Epidermal melanocyte (primary cell): ENCODE results near the gene WDR62.

Source experiments
- DNase-seq: peaks from one replicate; pipeline ENCODE4 v3.0.0; 2011; ENCODE audit warnings: low spot score; ENCODE audit not compliant: insufficient read length

WDR62 gene

DNA sequence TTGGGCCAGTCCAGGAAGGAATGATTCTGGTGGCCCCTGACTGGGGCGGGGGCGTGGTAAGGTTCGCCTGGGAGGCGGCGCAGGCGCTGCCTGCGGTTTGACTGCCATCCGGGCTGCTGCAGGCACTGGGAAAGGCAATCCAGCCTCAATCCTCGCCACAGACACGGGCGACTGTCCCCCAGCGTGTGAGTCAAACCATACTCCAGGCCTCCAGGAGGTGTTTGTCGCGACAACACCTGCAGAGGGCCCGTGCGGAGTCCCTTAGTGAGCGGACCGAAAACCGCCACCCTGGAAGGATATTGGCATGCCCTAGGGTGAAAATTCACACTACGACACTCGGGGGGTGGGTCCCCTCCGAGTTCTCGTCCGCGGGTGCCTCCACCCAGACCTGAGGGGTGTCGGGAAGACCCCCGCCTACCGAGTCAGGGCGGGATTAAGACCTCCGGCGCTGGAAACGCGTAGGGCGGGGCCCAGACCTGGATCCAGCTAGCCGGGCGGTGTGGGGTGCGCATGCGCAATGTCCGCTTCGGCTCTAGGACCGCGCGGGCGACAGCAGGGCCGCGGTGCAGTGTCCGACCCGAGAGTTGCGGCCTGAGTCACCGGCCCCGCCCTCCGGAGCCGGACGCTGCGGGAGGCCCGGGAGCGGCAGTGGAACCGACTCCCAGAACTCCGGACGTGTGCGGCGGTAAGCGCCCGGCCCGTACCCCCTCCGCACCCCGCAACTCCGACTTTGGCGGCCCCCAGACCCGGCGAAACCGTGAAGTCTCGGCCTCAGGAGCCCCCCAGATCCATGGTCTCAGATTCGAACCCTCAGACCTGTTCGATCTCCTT, 85.0 kb downstream of the WDR62 start, which contains the start of gene CAPNS1:
Gene CAPNS1 (plus strand): TSS at position 594 of the 831 bp plus-strand sequence. CDS start 946 bp downstream, outside the sequence.
- peak; percentile 96 for DNase-seq

DNA sequence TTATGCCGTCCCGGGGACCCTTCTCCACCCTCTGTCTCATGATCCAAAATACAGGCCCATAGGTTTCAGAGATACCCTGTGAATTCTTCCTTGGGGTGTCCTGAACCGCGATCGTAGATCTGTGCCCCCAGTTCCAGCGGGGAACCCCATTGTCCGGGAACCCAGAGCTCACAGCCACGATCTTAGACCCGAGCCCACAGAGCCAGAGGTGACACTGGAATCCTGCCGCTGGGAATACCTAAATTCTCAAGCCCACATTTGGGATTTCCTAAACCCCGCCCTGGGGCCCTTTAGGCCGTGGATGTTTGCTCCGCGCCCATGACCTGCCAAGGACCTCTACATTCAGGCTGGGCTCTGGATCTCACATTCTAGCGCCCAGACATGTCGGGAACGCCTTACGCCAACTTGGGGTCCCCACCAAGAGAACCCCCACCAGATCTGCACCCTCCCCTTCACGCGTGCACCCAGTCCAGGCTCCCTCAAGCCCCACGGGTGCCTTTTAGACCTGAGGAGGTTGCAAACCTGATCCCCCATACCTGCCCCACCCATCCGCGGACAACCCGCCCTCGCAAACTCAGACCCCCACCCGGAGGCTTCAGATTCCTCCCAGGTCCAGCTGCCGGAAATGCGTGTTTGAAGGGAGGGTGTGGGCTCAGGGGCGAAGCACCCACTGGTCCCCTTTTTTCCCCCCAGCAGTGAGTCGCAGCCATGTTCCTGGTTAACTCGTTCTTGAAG, 85.8 kb downstream of the WDR62 start:
- DNase-seq: peak; percentile 45

DNA sequence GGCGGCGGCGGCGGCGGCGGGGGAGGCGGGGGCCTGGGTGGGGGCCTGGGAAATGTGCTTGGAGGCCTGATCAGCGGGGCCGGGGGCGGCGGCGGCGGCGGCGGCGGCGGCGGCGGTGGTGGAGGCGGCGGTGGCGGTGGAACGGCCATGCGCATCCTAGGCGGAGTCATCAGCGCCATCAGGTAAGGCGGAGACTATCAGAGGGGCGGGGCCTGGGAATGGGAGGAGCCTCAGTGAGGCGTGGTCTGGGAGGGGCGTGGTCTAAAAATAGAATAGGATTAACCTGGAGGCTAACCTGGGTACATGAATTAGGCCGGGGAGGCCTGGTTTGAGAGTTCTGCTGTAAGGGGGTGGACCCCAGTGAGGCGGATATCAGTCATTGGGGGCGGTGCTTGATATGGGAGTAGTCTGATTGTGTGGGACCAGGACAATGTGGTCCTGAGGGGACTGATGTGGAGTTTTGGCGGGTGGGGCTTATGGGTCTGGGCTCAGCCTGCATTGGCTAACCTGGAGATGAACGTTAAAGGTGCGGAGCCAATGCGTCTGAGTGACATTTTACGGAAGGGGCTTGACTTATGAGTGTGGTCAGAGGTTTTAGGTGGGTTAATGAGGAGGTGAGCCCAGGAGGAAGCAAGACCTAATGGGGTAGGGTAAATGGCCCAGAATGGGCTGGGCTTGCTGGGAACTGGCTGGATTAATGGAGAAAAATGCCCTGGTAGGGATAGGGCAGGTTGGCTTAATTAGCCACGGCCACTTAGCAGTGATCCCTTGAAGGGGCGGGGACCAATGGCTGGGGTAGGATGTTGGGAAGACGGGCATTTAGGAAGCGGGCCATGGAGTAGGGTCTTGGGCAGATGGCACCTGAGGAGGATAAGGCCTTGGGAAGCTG, 86.6 kb downstream of the WDR62 start:
- DNase-seq: peak; percentile 97

DNA sequence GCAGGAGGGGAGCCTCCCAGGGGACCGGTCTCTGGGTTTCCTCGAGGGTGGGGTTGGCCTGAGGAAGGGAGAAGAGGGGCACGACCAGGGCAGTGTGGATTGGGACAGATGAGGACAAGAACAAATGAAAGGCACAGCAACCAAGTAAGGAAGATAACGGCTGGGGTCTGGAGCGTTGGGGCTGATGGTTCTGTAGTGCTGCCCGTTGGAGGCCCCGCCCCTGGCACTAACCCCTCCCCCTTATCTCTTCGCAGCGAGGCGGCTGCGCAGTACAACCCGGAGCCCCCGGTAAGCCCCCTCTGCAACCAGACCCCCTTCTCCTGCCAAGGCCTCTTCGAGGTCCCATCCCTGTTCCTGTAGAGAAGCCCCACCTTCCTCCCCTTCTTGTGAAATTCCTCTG, 87.3 kb downstream of the WDR62 start:
- DNase-seq: no peak

DNA sequence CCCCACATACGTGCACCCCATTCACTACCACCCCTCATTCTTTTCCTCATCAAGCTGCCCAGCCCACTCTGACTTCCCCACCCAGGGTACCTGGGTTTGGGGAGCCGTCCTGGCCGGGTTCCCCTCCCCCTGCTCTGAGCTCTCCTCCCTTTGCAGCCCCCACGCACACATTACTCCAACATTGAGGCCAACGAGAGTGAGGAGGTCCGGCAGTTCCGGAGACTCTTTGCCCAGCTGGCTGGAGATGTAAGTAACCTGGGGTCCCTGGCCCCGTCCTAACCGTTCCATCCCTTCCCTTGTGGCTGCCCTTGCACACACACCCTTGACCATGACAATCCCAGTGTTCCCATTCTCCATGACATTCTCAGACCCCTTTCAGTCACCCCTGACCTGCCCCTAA, 87.8 kb downstream of the WDR62 start:
- DNase-seq: no peak

DNA sequence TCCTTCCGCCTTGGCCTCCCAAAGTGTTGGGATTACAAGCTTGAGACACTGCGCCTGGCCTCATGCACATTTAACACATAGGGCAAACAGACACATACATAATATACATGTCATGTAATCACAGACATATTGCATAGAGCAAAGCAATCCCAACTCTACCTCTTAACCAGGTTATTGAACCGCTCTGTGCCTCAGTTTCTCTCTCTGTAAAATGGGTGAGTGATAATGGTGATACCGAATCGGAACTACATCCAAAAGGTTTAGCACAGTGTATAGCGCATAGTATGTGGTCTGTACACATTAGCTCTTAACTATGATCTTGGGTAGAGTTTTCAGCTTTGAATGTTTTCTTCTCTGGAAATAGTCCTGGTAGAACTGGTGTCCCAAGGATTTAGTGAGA, 89.9 kb downstream of the WDR62 start:
- DNase-seq: no peak

DNA sequence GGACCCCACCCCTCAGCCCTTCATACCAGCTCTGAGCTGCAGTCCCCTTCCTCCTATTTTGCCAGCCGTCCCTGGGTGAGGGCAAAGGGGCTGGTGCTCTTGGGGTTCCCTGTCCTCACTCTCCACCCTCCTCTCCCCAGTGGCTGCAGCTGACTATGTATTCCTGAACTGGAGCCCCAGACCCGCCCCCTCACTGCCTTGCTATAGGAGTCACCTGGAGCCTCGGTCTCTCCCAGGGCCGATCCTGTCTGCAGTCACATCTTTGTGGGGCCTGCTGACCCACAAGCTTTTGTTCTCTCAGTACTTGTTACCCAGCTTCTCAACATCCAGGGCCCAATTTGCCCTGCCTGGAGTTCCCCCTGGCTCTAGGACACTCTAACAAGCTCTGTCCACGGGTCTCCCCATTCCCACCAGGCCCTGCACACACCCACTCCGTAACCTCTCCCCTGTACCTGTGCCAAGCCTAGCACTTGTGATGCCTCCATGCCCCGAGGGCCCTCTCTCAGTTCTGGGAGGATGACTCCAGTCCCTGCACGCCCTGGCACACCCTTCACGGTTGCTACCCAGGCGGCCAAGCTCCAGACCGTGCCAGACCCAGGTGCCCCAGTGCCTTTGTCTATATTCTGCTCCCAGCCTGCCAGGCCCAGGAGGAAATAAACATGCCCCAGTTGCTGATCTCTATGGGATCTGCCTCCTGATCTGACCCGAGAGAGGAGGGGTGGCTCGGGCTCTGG, 95.1 kb downstream of the WDR62 start:
- DNase-seq: no peak

DNA sequence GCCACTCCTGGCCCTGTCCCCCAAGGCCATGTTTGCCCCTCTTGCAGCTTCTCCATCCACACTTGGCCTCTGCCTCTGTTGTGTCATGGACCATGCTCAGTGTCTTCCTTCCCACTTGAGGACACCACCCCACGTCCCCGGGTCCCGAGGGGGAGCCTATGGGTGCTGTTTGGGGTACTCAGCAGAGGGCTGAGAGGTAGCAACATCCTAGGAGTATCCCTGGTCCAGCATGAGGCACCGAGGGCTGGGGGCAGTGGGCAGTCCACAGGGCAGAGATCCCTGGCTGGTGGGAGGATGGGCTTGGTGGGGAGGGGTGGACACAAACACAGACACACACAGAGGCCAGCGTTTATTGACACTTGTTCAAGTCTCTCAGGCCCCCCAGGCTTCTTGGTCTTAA, 95.9 kb downstream of the WDR62 start:
- no peak for DNase-seq

DNA sequence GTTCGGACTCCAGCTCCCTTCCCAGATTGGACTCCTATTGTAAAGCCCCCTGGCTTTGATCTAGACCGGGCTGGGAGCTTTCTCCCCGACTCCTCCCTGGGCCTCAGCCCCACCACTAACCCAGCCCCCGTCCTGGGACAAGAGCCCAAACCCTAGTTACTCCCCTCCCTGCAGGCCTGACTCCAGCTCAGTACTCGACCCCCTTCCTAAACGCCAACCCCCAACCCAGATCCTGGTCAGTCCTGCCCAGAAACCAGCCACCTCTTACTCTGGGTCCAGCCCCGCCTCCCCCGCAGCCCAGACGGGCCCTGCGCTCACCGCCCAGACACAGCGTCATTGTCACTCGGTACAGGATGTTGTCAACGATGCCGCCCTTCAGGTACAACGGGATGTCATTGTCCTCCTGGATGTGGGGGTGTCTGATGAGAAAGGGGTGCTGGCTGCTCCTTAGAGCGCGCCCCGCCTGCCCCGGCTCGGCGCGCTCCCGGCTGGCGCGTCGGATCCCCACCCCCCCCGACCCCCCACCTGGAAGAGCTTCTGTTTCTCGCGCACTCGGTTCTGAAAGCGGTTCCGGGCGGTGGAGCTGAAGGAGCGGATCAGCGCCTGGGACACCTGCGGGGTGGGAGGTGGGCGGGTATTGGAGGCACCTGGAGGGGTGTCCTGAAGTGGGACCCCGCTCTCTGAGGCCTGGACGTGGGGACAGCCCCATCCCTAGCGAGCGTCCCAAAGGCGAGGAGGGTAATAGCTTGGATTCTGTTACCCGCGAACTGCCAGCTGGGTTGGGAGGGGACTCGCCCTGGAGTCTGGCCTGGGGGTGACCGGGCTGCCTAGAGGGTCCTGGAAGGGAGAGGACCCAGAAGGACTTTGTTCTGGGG, 96.7 kb downstream of the WDR62 start:
- no peak for DNase-seq

DNA sequence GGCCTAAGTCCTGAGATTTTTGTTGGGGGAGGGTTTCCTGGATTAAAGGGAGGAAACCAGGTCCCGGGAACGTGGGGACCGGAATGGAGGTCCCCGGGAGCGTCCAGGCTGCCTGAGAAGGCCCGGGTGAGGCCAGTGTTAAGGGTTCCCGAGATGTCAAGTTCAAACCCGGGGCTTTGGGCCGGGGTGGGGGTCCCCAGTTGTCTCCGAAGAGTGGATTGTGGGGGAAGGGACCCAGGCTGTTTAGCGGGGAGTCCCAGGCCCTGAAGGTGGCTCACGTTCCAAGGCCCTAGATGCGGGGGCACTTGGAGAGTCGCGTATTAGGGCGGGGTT, 97.3 kb downstream of the WDR62 start:
- no peak for DNase-seq

DNA sequence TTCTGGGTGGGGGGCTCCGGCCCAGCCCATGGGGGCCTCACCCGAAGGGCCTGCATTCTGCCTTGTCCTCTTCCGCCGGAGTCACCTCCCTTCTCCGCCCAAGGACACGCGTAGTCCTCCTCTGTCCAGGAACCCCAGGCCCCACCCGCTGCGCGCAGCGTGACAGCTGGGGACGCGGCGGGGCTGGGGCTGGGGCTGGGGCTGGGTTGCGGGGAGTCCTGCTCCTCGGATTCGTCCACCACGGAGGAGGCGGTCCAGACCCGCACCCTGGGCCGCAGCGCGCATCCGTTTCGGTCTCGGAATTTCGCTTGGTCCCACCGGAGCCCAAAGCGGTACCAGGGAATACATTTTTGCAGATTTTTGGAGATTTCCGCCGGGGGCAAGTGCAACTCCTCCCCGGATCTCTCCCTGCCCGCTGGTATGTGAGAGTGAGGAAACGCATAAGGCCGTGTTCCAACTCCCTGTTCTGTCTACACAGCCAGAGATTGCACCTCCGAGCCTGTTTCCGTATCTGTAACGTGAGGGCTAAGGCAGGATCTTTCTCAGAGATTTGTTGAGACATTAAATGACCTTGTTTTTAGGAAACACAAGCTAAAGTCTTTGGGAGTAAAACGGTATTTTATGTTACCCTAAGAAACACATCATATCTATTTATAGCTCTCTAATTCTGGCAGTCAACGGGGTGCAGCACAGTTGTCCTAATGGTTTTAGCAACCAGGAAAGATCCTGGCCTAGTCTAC, 97.8 kb downstream of the WDR62 start, which contains the start of gene COX7A1:
Gene COX7A1 (minus strand): TSS at position 96 of the 740 bp plus-strand sequence. CDS start 40 bp downstream, at position 56.
- peak; percentile 62 for DNase-seq

DNA sequence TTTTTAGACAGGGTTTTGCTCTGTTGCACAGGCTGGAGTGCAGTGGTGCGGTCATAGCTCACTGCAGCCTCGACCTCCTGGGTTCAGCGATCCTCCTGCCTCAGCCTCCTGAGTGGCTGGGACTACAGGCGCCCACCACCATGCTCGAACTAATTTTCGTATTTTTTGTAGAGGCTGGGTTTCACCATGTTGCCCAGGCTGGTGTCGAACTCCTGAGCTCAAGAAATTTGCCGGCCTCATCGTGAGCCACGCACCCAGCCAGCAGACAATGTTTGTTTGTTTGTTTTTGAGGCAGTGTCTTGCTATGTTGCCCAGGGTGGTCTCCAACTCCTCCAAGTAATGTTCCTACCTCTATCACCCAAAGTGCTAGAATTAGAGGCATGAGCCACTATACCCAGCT, 98.4 kb downstream of the WDR62 start:
- DNase-seq: no peak
